Omental fat pad (tissue), 4 donors: ENCODE results near the gene MIB2. TPM values are rescaled to one million over a fixed set of nuclear protein-coding genes. Genes with fewer than 3 reads are reported as not detected.

Experiments
- ATAC-seq: fragments of 150-250 bp; one replicate; pipeline ENCODE4 v1.9.1; 2016; ENCODE audit warnings: mild to moderate bottlenecking, moderate library complexity; ENCODE audit not compliant: low FRiP score
- DNase-seq: peaks from one replicate; pipeline ENCODE4 v3.0.0-alpha.2; 2019; ENCODE audit warnings: low spot score
- total RNA-seq, 4 donors: library from RNA; depleted of rRNA; stranded (reverse); fragments of >200 nt; gene quantifications; one replicate each; pipeline ENCODE4 v1.1.0, GENCODE V29; 2016
- TF ChIP-seq, protein P1 (sequence below), 3 donors: fragments of 450-650 bp; IDR thresholded peaks; one replicate each; pipeline ENCODE4 v1.5.1; 2016 to 2017; ENCODE audit warnings: antibody characterized with exemption in 3 of 3, mild to moderate bottlenecking in 3 of 3, moderate library complexity in 2 of 3

Gene MIB2
- 10 to 100 TPM; 33.7 to 52.2 (median 40.2) TPM for total RNA-seq

DNA sequence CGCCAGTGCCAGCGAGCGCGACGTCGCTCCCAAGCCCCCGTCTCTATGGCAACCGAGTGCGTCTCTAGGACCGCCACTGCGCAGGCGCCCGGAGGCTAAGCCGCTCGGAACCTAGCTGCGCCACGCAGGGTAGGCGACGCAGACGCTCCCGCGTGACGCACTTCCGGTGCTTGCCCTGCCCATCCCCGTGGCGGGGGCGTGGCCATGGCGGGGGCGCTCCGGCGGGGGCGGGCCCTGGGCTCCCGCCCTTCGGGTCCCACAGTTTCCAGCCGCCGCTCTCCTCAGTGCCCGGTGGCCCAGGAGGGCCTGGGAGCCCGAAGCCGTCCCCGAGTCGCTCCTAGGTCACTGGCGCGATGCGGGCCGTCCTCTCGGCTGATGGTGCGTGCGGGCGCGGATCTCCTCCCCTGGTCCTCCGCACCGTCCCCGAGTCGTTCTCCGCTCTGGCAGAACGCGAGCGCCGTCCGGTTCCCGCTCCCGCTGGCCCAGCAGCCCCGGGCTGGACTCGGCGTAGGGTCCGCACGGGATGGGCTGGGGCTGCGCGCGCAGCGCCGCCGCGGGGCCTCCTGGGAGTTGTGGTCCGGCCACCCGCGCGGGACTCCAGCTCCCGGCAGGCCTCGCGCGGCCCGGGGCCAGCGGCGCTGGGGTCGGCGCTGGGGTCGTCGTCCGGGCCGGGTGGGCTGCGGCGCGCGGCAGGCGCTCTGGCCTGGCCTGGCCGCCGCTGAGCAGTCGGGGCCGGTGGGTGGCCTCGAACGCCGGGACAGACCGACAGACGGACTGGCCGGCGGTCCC, at the start of gene MIB2:
Gene MIB2, plus strand, starts transcription at position 245 of the 789 bp plus-strand sequence. CDS start 7,953 bp downstream, outside the sequence.
- DNase-seq (peak; percentile 81), ATAC-seq (peak; percentile 91)
- TF ChIP-seq, protein P1, sequence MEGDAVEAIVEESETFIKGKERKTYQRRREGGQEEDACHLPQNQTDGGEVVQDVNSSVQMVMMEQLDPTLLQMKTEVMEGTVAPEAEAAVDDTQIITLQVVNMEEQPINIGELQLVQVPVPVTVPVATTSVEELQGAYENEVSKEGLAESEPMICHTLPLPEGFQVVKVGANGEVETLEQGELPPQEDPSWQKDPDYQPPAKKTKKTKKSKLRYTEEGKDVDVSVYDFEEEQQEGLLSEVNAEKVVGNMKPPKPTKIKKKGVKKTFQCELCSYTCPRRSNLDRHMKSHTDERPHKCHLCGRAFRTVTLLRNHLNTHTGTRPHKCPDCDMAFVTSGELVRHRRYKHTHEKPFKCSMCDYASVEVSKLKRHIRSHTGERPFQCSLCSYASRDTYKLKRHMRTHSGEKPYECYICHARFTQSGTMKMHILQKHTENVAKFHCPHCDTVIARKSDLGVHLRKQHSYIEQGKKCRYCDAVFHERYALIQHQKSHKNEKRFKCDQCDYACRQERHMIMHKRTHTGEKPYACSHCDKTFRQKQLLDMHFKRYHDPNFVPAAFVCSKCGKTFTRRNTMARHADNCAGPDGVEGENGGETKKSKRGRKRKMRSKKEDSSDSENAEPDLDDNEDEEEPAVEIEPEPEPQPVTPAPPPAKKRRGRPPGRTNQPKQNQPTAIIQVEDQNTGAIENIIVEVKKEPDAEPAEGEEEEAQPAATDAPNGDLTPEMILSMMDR (IDR thresholded peaks at IDR 0.05): no peak

DNA sequence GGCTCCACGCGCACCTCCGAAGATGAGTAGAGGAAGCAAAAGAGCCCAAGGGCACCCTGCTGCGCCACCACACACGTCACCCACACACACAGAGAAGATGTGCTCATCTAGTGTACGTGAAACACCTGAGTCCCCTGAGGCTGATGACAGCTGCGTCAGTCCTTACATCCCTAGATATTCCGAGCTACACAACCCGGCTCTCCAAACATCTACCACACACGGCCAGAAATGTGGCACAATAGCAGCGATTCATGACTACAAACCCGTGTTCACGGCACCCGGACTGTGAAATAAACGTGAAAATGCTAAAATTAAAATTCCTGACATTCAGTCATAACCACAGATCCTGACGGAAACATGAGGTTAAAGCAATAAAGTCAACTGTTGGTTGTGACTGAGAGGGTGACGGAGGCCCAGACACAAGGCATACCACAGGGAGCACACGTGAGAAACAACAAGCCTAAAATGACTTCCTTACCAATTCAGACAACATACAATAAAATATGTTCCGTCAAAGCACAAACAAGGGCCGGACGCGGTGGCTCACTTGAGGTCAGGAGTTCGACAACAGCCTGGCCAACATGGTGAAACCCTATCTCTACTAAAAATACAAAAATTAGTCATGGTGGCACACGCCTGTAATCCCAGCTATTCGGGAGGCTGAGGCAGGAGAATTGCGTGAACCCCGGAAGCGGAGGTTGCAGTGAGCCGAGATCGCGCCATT, 48.0 kb upstream of the MIB2 start:
- DNase-seq (no peak), ATAC-seq (no peak)
- TF ChIP-seq, protein P1 (IDR thresholded peaks at IDR 0.05): no peak

DNA sequence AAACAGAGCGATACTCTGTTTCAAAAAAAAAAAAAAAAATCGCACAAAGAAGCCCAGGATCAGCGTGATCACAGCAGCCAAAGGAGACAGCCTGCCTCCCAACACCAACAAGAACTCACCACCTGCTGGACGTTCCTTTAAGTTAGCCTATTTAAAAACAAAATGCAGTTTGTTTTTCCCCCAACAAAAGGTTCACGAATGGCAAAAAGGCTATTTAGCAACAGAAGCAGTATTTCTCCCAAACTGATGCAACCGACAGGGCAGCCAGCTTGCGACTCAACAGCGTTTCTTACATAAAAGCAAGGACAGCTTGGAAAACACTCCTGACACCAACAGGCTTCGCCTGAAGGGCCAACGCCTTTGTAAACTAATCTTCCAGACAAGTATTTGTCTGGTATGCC, 47.4 kb upstream of the MIB2 start:
- TF ChIP-seq, protein P1 (IDR thresholded peaks at IDR 0.05): no peak
- no peak for DNase-seq
- ATAC-seq: no peak

DNA sequence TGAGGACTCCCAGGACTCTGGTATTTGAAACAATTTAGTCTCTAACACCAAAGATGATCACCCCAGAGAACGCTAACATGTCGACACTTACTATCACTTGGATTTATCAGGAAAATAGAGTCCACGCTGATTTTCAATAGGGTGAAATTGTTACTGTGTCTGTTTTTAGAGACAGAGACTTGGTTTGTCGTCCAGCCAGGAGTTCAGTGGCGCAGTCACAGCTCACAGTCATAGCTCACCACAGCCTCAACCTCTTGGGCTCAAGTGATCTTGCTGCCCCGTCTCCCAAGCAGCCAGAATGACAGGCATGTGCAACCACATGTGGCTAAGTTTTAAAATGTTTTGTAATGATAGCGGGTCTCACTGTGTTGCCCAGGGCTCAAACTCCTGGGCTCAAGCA, 46.0 kb upstream of the MIB2 start:
- no peak for ATAC-seq
- no peak for DNase-seq
- TF ChIP-seq, protein P1 (IDR thresholded peaks at IDR 0.05): no peak

DNA sequence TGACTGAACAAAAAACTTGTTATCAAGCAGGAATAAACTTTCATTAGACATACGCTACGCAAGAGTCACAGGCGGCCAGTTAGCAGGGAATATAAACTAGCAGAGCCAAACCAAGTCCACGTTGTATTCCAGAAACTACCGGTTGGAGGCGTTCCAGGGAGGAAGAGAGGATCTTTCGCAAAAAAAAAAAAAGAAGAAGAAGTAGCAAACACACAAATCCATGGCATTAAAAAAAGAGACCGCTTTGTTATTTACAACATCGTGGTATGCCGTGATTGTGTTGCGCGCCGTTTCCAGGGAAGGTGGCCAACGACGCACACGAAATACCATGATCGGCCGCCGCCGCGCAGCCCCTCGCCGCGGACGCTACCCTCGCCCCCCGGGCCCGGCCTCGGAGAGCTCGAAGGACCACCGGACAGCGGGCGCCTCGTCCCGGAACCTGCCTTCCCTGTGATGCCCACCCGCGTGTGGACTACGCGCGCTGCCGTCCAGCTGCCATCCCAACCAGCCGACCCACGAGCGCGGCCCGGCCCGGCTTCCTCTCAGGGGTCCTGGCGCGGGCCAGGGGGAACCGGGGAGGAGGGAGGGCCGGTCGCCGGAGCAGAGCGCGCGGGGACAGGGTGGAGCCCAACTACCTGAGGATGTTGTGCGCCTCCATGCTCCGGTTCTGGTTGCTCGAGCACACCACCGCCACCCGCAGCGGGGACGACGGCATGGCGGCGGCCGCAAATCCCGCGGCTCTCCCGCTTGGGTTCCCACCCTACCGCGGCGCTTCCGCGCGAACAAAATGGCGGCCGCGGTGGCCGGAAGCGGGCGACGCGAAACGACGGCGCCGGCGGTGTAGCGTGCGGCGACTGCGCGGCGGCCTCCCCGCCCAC, 41.2 kb upstream of the MIB2 start:
- peak; percentile 79 for ATAC-seq
- TF ChIP-seq, protein P1 (IDR thresholded peaks at IDR 0.05): no peak
- no peak for DNase-seq

DNA sequence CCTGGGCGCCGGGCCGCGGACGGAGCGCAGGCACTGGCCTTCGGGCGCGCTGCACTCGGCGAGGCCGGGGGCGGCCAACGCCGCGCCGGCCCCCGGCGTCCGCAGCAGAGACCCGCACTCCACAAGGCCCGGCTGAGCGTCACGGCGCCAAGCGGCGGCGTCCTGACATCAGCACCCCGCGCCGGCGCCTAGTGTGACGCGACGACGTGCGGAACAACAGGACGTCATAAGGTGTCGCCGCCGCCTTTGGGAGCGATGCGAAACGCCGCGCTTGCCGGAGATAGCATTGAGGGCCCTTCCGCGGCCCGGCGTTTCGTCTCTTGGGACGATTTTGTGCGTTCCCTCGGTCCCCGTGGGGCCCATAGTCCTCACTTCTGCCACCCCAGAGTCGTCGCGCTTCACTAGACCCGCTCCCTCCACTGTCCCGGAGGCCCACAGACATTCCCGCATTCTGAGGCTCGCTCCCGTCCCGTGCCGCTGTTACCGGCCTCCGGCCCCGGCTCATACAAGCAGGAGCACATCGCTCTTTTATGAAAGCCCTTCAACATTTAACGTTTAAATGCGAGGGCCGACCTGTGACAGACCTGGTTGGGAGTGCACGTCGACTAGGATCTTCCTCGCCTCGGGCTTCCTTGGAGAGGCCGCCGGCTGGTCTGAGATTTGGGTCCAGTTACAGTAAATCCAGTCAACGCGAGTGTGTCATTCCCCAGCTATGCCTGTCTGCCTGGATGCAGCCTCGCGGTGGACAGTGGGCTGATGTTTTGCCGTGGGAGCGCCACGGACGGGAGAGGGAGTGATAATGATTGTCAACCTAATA, 40.4 kb upstream of the MIB2 start, which contains the start of gene SSU72:
Gene SSU72, minus strand, starts transcription at position 143 of the 817 bp plus-strand sequence. CDS start 306 bp downstream, outside the sequence.
- peak; percentile 84 for DNase-seq
- ATAC-seq: peak; percentile 93
- TF ChIP-seq, protein P1 (IDR thresholded peaks at IDR 0.05): no peak
